GM12878 (cell line): ENCODE data around the gene RETREG2.

Experiments used
- CTCF ChIP-seq, 3 experiments: IDR thresholded peaks in 2 of 3; conservative IDR thresholded peaks in 1 of 3; 2 replicates each; pipeline ENCODE4 v1.5.1; 2011; ENCODE audit warnings: low read depth in 3 of 3, low read length in 3 of 3, mild to moderate bottlenecking in 3 of 3, control low read depth in 2 of 3, moderate library complexity in 2 of 3, inconsistent platforms in 1 of 3, mixed read lengths in 1 of 3; ENCODE audit not compliant: control insufficient read depth in 2 of 3, insufficient read depth in 1 of 3; ENCODE audit errors: extremely low read depth in 1 of 3
- EP300 ChIP-seq, 2 experiments: fragments of 150-350 bp in 1 of 2; IDR thresholded peaks; 2 replicates each; pipeline ENCODE4 v1.6.1; 2011 to 2012; ENCODE audit warnings: low read depth in 2 of 2, low read length in 2 of 2, borderline replicate concordance in 1 of 2, improper control_type of control experiment in 1 of 2, inconsistent platforms in 1 of 2; ENCODE audit not compliant: control insufficient read depth in 1 of 2
- HDAC2 ChIP-seq: fragments of 200-600 bp; sonication (generic); IDR thresholded peaks from 2 replicates; pipeline ENCODE4 v1.6.1; 2017
- TARDBP ChIP-seq: IDR thresholded peaks from 2 replicates; pipeline ENCODE4 v1.6.1; 2016; ENCODE audit warnings: borderline replicate concordance

GRCh38 chr2:219228041-219228910, 50.2 kb downstream of the RETREG2 start:
- no peak for TF ChIP-seq HDAC2
- TF ChIP-seq CTCF (IDR thresholded peaks at IDR 0.05 in 2 of 3, conservative IDR thresholded peaks at IDR 0.05 in 1 of 3; ENCODE audit: control insufficient read depth in 2 of 3, extremely low read depth in 1 of 3, insufficient read depth in 1 of 3, low read depth in 3 of 3, low read length in 3 of 3), result no peak
- no peak for TF ChIP-seq EP300 (IDR thresholded peaks at IDR 0.05; ENCODE audit: borderline replicate concordance in 1 of 2, control insufficient read depth in 1 of 2, low read depth in 2 of 2, low read length in 2 of 2)
- no peak for TF ChIP-seq TARDBP
